HG03175 (cell line): Measurements from ENCODE around the gene ACTRT3.

Source experiments
- ATAC-seq: cut with Tn5 transposase; IDR thresholded peaks from one replicate; pipeline ENCODE4 v1.9.1; 2021; ENCODE audit warnings: mild to moderate bottlenecking, moderate library complexity; ENCODE audit not compliant: unreplicated experiment

The ACTRT3 gene

GRCh38 chr3:169769287-169770181, at the start of gene ACTRT3:
TSS of gene ACTRT3 (minus strand) at chr3:169769561. CDS start at chr3:169769520, 41 bp downstream.
- ATAC-seq, result peak; percentile 21

- ATAC-seq, result no peak
These were observed 49.0 kb upstream of the ACTRT3 start for GRCh38 chr3:169818316-169818715.

GRCh38 chr3:169815590-169816150, 46.3 kb upstream of the ACTRT3 start:
- no peak for ATAC-seq

GRCh38 chr3:169813757-169814517, 44.6 kb upstream of the ACTRT3 start:
- ATAC-seq, result peak; percentile 90

- ATAC-seq, result no peak
These were observed 43.9 kb upstream of the ACTRT3 start for GRCh38 chr3:169813278-169813677.

- ATAC-seq, result peak; percentile 58
These were observed 43.2 kb upstream of the ACTRT3 start, which contains the start of the genes LRRC34 and LRRIQ4 for GRCh38 chr3:169812332-169813235. TSS of gene LRRC34 (minus strand) at chr3:169812904. CDS start at chr3:169812548, 356 bp downstream. TSS of gene LRRIQ4 (plus strand) at chr3:169812870. CDS start at chr3:169821922, 9,052 bp downstream.

- peak; percentile 2 for ATAC-seq
These were observed 42.4 kb upstream of the ACTRT3 start for GRCh38 chr3:169811631-169812331.

- ATAC-seq, result no peak
These were observed 40.0 kb upstream of the ACTRT3 start for GRCh38 chr3:169809230-169809795.

GRCh38 chr3:169804681-169805080, 35.3 kb upstream of the ACTRT3 start:
- ATAC-seq, result no peak

- ATAC-seq, result no peak
These were observed 23.0 kb upstream of the ACTRT3 start for GRCh38 chr3:169792359-169792758.

- ATAC-seq, result no peak
These were observed 21.5 kb upstream of the ACTRT3 start for GRCh38 chr3:169790687-169791429.

- no peak for ATAC-seq
These were observed 20.9 kb upstream of the ACTRT3 start for GRCh38 chr3:169790219-169790618.

GRCh38 chr3:169787791-169788190, 18.4 kb upstream of the ACTRT3 start:
- ATAC-seq, result no peak

GRCh38 chr3:169787120-169787519, 17.8 kb upstream of the ACTRT3 start:
- ATAC-seq, result no peak

- no peak for ATAC-seq
These were observed 12.0 kb upstream of the ACTRT3 start for GRCh38 chr3:169781209-169781855.

GRCh38 chr3:169780742-169781141, 11.4 kb upstream of the ACTRT3 start:
- ATAC-seq, result no peak

- no peak for ATAC-seq
These were observed 8.5 kb upstream of the ACTRT3 start for GRCh38 chr3:169777822-169778221.

GRCh38 chr3:169774186-169774585, 4.8 kb upstream of the ACTRT3 start:
- no peak for ATAC-seq
